Measurements from ENCODE around the gene SCN8A.

DNA sequence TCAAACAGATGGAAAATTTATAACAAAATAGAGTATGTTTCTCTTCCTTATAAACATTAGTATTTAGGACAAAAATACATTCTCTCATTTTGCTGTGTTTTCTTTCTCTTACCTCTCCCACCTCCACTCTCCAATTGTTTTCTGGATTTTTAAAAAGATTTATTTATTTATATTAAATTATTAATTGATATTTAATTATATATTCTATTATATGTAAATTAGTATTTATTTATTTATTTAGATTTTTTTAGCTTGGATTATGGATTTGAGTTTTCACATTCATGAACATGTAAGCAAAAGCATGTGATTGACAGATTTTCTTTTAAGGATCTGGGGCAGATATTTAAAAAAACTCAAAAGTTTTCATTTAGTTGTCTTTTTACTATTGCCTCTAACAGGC is 35.6 kb downstream of the SCN8A start:
- TF ChIP-seq, protein P1, sequence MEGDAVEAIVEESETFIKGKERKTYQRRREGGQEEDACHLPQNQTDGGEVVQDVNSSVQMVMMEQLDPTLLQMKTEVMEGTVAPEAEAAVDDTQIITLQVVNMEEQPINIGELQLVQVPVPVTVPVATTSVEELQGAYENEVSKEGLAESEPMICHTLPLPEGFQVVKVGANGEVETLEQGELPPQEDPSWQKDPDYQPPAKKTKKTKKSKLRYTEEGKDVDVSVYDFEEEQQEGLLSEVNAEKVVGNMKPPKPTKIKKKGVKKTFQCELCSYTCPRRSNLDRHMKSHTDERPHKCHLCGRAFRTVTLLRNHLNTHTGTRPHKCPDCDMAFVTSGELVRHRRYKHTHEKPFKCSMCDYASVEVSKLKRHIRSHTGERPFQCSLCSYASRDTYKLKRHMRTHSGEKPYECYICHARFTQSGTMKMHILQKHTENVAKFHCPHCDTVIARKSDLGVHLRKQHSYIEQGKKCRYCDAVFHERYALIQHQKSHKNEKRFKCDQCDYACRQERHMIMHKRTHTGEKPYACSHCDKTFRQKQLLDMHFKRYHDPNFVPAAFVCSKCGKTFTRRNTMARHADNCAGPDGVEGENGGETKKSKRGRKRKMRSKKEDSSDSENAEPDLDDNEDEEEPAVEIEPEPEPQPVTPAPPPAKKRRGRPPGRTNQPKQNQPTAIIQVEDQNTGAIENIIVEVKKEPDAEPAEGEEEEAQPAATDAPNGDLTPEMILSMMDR (IDR thresholded peaks at IDR 0.05), result no peak
- TF ChIP-seq POLR2A (IDR thresholded peaks at IDR 0.05), result no peak

Measured in testis (tissue), 2 donors.